ENCODE data around the gene TAF4. TPM values are rescaled to one million over a fixed set of nuclear protein-coding genes. Genes with fewer than 3 reads are reported as not detected.

TAF4 gene
- polyA plus RNA-seq, 3 donors from 2014 or later = 0.04 to 3.2 (median 1.1) TPM

DNA sequence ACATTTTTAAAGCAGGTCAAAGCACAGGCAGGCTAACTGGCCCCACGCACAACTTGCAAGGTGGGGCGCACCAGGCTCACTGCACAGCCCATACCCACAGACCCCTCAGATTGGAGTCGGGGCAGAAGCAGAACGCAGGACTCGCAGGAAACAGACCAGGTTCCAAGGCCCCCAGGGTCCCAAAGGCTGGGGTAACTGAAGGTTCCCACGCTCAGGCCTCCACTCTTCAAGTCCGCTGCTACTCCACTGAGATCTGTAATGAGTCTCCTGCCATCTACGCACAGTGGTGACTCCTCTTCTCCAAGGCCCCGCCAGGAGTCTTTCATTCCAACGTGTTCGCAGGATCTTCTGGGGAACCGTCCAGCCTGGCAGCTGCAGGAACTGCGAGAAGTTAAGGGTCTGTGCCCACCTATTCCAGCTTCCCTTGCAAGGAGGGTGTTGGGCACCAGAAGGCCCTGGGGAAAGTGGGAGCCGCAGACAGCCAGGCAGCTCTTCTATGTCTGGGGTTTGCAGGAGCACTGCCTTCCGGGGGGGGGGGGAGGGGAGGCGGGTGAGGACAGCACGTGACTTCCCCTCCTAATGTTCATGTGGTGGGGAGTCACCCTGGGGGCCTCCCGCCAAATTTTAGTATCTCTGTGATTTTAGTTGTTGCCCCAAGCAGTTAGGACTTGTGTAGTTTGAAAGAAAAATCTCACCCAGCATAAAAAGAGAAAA lies 2.0 kb upstream of the TAF4 start:
- DNase-seq = no peak
- H3K9me3 Mint-ChIP-seq = peaks cover 0 to 1% (median 0%) of the 10 kb centered on the region in 6 donors
- H3K36me3 Mint-ChIP-seq = no peaks in the 10 kb centered on the region
- peak overlapping the region; percentile 83 to 92 (median 87) for H3K4me3 Mint-ChIP-seq
- H3K27me3 Mint-ChIP-seq (ENCODE audit: low read depth in 3 of 3) = peaks cover 13 to 18% (median 14%) of the 10 kb centered on the region in 3 donors
- peak overlapping the region in 5 of 6 donors; percentile 47 to 93 (median 61) for H3K27ac Mint-ChIP-seq
- peaks cover 31 to 32% of the 10 kb centered on the region in 2 donors for H3K4me1 Mint-ChIP-seq

DNA sequence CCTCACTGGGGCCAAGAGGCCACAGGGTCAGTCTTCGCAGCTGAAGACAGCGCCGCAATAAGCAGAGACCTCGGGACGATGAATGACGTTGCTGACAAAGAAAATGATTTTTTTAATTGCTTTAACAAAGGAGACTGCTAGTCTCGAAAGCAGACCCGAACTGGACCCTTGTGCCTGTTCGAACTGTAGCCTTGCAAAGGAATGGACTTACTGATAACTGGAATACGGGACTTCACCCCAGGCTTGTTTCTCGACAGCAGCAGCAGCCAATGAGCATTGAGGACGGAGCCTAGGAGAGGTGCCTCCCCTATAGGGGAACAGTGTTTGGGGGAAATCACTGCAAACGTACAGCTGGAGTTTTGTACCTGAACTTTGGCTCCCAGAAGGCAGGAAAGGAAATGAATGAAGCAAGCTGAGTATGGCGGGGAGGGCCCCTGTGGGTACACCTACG lies 1.3 kb upstream of the TAF4 start:
- H3K27ac Mint-ChIP-seq = peak overlapping the region; percentile 76 to 93 (median 90)
- peaks cover 0 to 4% (median 0%) of the 10 kb centered on the region in 3 donors for H3K36me3 Mint-ChIP-seq
- peak overlapping the region; percentile 83 to 92 (median 87) for H3K4me3 Mint-ChIP-seq
- H3K4me1 Mint-ChIP-seq = peaks cover 36 to 39% of the 10 kb centered on the region in 2 donors
- DNase-seq = no peak
- peaks cover 11 to 18% (median 14%) of the 10 kb centered on the region in 3 donors for H3K27me3 Mint-ChIP-seq (ENCODE audit: low read depth in 3 of 3)
- H3K9me3 Mint-ChIP-seq = no peaks in the 10 kb centered on the region

DNA sequence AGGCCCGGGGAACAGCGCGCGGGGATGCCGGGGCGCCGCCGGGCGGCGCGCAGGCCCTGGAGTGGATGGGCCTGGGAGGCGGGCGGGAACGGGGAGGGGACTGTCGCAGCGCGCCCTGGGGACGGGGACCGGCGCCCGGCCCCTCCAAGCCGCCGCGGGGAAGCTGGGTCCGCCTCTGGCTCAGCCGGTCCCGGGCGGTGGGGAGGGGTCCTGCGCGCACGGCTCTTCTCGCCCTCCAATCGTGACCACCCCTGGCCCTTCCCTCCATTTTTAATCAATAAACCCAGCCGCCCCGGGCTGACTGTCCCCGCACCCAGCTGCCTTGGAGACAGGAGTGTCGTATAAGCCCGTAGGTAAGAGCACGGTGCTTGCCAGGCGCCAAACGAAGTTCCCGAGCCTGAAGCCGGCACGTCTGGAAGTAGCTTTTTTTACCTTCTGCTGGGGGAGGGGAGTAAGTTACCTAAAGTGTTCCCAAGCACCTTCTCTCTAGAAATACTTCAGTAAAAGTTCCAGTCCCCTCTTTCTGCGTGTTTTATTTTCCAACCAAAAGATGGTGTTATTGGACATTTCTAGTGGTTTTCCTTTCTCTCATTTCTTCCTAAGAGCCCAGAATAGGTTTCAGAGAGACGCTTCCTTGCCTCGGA lies 780 bp upstream of the TAF4 start:
- H3K36me3 Mint-ChIP-seq = peaks cover 0 to 4% (median 0%) of the 10 kb centered on the region in 3 donors
- H3K27me3 Mint-ChIP-seq (ENCODE audit: low read depth in 3 of 3) = peaks cover 10 to 20% (median 14%) of the 10 kb centered on the region in 3 donors
- peak overlapping the region; percentile 76 to 93 (median 90) for H3K27ac Mint-ChIP-seq
- peaks cover 41 to 44% of the 10 kb centered on the region in 2 donors for H3K4me1 Mint-ChIP-seq
- DNase-seq = peak in 1 of 3 donors; percentile 41
- H3K9me3 Mint-ChIP-seq = no peaks in the 10 kb centered on the region
- peak overlapping the region; percentile 83 to 92 (median 87) for H3K4me3 Mint-ChIP-seq

DNA sequence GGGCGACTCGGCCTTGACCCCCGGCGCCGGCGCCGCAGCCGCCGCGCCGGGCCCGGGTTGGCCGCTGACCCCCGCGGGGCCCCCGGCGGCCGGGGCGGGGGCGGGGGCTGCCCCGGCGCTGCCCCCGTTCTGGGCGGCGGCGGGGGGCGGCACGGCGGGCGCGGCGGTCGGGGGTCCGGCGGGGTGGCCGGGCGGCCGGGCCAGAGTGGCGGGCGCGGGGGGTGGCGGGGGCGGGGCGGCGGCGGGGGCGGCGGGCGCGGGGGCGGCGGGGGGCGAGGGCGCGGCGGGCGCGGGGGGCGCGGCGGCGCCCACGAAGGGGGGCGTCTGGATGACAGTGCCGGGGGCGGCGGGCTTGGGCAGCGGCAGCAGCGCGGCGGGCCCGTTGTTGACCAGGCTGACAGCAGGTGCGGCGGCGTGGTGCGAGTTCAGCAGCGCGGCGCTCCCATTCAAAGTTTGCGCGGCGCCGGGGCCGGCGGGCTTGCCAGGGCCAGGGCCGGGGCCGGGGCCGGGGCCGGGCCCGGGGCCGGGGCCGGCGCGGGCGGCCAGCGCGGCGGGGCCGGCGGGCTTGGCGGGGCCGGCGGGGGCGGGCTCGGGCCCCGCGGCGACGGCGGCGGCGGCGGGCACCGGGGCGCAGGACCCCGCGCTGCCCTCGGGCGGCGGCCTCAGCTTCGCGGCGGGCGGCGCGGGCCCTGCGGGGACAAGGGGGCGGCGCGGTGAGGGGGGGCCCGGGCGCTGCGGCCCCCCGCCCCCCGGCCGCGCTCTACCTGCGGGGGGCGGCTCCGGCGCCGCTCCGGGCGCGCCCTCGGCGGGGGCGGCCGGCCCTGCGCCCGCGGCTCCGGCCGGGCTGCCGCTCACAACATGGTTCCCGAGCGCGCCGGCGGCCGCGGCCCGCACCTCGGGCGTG lies 659 bp downstream of the TAF4 start:
- Mint-ChIP-seq H3K4me1 (peaks cover 46 to 58% of the 10 kb centered on the region in 2 donors), H3K9me3 (no peaks in the 10 kb centered on the region), H3K36me3 (peaks cover 0 to 4% (median 0%) of the 10 kb centered on the region in 3 donors), H3K27ac (no peak overlapping the region), H3K27me3 (ENCODE audit: low read depth in 3 of 3) (peaks cover 10 to 20% (median 12%) of the 10 kb centered on the region in 3 donors), H3K4me3 (peak overlapping the region in 2 of 5 donors; percentile 38 to 80)
- DNase-seq = no peak

DNA sequence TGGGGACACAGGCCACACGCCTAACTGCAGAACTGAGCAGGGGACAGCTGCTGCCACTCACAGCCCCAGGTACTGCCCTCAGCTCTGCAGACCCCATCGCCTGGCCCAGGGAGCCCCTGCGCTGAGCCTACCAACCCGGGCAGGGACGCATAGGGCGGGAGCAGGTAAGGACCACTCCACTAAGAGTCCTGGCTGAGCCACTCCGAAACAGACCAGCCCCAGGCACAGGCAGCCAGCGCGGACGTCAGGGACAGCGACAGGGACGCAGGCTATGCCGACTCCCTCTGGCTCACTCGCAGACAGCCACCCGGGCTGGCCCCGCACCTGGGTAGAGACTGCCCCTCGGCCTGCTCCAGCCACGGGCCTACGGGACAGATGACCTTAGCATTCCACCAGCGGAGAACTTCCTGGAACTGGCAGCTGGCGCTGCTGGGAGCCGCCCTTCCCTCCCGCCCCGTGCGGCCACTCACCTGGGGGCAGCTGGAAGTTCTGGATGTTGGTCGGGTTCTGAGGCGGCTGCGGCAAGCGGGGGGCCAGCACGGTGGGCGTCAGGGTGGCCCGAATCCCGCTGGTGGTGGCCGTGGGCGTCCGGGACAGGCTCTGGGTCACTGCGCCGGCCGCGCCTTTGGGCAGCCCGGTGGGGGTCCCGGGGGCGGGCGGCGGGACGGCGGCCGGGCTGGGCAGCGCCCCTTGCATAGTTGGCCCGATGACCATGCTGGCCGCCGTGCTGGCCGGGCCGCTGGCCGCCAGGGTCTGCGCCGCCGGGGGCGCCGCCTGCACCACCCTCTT lies 1.5 kb downstream of the TAF4 start:
- H3K36me3 Mint-ChIP-seq = peaks cover 0 to 4% (median 0%) of the 10 kb centered on the region in 3 donors
- DNase-seq = no peak
- peak overlapping the region in 4 of 6 donors; percentile 16 to 61 (median 44) for H3K27ac Mint-ChIP-seq

DNA sequence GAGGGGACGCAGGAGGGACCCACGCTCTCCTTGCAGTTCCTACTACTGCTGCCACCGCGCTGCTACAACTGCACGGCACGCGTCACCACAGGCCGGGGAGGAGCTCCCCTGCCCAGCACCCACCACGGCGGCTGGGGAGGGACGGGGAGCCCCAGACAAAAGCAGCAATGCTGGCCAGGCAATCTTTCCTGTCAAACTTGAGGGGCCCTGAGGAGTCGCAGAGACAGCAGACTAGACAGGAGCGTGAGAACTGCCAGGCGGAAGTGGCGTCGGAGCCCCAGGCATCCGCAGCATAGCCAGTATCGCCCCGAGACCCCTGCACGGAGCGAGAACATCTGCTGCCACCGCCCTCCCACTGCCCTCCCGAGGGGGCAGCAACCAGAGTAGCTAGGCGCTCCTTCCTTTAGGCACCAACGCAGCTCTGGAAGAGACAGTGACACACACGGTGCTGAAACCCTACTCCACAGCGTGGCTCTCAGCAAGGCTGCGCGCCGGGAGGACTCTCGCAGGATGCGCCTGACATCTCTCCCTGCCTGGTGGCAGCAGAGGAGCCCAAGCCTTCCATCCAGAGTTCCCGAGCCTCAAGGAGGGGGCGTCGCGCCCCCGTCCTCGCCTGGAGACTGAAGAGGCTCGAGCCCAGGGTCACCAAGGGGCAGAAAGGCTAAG lies 2.2 kb downstream of the TAF4 start:
- H3K27me3 Mint-ChIP-seq (ENCODE audit: low read depth in 3 of 3) = peaks cover 8 to 20% (median 9%) of the 10 kb centered on the region in 3 donors
- no peak for DNase-seq
- peak overlapping the region in 4 of 6 donors; percentile 16 to 61 (median 47) for H3K27ac Mint-ChIP-seq
- H3K36me3 Mint-ChIP-seq = peaks cover 0 to 4% (median 0%) of the 10 kb centered on the region in 3 donors
- H3K9me3 Mint-ChIP-seq = no peaks in the 10 kb centered on the region
- peak overlapping the region; percentile 71 to 80 (median 74) for H3K4me3 Mint-ChIP-seq
- peaks cover 56 to 70% of the 10 kb centered on the region in 2 donors for H3K4me1 Mint-ChIP-seq

More for the DNA sequence above, 1.5 kb downstream of the TAF4 start:
- peaks cover 9 to 20% (median 9%) of the 10 kb centered on the region in 3 donors for H3K27me3 Mint-ChIP-seq (ENCODE audit: low read depth in 3 of 3)
- peak overlapping the region; percentile 71 to 80 (median 74) for H3K4me3 Mint-ChIP-seq
- peaks cover 53 to 67% of the 10 kb centered on the region in 2 donors for H3K4me1 Mint-ChIP-seq
- H3K9me3 Mint-ChIP-seq = no peaks in the 10 kb centered on the region

DNA sequence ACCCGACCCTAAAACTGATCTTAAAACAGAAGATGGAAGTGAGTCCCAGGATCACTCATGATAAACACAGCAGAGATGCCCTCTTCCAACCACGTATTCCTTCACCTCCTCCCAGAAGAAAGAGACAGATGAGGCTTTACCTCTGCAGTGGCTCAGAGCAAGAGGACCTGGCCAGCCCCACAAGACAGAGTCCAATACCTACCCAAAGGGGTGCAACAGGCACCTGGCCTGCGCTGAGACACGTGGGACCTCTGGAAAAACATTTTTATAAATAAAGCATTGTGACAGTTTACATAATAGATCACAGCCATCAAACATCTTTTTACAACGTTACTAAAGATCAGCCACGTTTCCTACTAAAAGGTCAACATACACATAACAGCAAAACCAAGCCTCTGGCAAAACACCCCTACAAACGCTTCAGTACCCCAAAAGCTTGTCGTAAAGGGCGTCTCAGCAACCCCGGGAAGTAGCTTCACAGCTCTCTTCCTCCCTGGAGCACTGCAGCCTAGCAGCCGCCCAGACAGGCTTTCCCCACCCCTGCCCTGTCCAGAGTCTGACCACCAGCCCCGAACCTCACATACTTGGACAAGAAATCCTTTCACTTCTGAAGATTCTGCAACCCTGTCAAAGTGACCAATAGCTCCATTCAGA lies 2.9 kb downstream of the TAF4 start:
- no peak for DNase-seq
- no peaks in the 10 kb centered on the region for H3K9me3 Mint-ChIP-seq
- peak overlapping the region; percentile 71 to 80 (median 74) for H3K4me3 Mint-ChIP-seq
- H3K27me3 Mint-ChIP-seq (ENCODE audit: low read depth in 3 of 3) = peaks cover 8 to 20% (median 9%) of the 10 kb centered on the region in 3 donors
- H3K36me3 Mint-ChIP-seq = peaks cover 0 to 4% (median 0%) of the 10 kb centered on the region in 3 donors
- H3K27ac Mint-ChIP-seq = peak overlapping the region; percentile 5 to 59 (median 24)
- peaks cover 51 to 64% of the 10 kb centered on the region in 2 donors for H3K4me1 Mint-ChIP-seq

DNA sequence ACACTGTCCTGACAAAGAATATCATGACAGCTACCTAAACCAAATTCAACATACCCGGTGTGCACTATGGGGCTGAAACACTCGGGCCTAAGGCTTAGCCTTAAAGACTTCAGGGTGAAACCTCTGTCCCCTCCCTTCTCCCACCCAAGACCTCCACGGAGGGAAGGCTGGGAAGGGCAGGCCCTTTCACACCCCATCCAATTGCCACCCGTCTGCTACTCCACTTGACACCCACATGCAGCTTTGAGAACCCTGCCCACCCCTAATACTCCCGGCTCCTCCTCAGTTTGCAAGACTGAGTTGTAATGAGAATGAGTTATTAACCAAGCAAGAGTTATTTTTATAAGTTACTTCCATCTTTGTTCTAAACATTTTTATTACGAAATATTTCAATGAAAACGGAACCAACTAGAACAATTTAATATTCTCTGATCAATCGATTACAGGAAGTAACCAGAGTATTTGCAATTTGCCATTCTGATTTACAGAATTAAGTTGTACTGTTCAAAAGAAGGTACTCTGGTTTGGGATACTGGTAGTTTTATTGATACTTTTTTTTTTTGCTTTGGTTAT lies 3.7 kb downstream of the TAF4 start:
- Mint-ChIP-seq H3K27me3 (ENCODE audit: low read depth in 3 of 3) (peaks cover 7 to 19% (median 11%) of the 10 kb centered on the region in 3 donors), H3K9me3 (no peaks in the 10 kb centered on the region), H3K27ac (peak overlapping the region in 2 of 6 donors; percentile 53 to 59), H3K36me3 (peaks cover 0 to 4% (median 0%) of the 10 kb centered on the region in 3 donors), H3K4me3 (peak overlapping the region in 1 of 5 donors; percentile 73), H3K4me1 (peaks cover 48 to 61% of the 10 kb centered on the region in 2 donors)
- no peak for DNase-seq

DNA sequence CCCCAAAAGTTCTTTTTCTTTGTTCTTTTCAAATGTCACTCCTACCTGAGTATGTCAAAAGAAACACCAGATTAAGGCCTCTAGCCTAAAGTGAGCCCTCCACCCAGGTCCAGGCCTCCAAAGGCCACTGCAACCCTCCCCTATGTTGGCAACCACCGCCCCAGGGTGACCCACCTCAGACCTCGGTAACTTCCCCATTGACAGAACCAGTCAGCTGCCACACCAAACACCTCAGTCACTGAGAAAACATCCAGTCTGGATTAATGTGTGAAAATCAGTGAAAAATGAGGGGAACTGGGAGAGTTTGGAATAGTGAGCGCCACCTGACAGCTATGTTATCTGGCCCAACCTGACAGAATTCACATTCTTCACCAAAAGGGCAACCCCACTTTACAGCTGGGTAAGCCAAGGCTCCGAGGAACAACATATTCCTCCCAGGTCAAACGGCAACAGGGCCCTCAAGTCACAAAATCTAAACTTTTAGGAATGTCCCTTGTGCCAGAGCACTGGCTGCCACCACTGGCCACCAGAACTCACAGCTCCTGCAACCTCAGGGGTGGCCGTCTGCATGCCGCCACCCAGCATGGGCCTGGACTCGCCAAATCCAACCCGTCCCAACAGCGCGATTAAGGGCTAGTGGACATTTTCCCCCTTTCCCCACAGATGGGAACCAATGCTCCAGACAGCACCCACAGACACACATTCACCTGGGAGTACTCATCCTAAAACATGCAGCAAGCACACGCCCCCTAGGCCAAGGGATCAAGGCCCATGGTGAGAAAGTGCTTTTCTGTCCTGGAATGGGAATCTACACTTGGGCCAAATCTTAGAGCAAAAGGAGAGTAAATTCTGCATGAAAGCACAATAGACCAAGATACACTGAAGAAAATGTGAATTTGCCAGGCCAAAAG lies 4.8 kb downstream of the TAF4 start:
- Mint-ChIP-seq H3K27ac (peak overlapping the region in 3 of 6 donors; percentile 5 to 29 (median 23)), H3K9me3 (no peaks in the 10 kb centered on the region), H3K4me1 (peaks cover 49 to 65% of the 10 kb centered on the region in 2 donors), H3K4me3 (peak overlapping the region in 1 of 5 donors; percentile 46), H3K27me3 (ENCODE audit: low read depth in 3 of 3) (peaks cover 2 to 12% (median 6%) of the 10 kb centered on the region in 3 donors), H3K36me3 (peaks cover 0 to 4% (median 0%) of the 10 kb centered on the region in 3 donors)
- DNase-seq = no peak

DNA sequence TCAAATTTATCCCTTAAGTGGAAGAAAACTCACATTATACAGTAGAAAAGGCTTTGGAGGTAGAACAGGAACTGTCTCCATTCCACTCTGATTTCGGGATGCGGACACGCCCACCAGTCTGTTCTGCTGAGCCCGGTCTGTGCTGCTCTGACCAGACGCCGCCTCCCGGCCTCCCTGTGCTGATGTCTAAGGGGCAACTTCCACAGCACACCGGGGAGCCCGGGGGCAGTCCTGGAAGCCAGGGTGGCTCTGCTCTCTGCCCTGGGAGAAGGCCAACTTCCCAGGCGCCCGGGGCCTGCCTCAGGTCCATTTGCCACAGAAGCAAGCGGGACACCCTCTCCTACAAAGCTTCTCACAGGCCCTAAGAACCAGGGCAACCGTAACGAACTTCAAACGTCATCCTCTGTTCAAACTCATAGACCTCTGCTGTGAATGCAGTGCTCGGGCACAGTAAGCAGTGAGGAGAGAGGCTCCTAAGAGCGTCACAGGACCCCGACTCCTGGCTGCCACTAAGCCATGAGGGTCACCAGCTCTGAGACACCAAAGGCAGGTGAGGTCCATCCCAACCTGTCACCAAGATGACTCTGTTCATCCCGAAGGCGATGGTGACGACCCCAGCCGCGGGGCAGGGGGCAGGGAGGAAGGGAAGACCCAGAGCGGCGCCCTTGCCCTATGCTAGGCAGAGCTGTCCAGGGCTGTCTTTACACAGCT lies 5.6 kb downstream of the TAF4 start:
- Mint-ChIP-seq H3K27ac (peak overlapping the region in 2 of 6 donors; percentile 18 to 55), H3K4me3 (no peak overlapping the region), H3K4me1 (peaks cover 56 to 65% of the 10 kb centered on the region in 2 donors), H3K36me3 (peaks cover 0 to 4% (median 0%) of the 10 kb centered on the region in 3 donors), H3K9me3 (no peaks in the 10 kb centered on the region), H3K27me3 (ENCODE audit: low read depth in 3 of 3) (peaks cover 2 to 11% (median 4%) of the 10 kb centered on the region in 3 donors)
- no peak for DNase-seq

Measured in immature natural killer cell (primary cell).